Measurements from ENCODE around the gene KRT14. TPM values are rescaled to one million over a fixed set of nuclear protein-coding genes. Genes with fewer than 3 reads are reported as not detected.
"Not testable (repeated sequence)": the region's sequence is repeated elsewhere in the genome, so short reads cannot be mapped to it uniquely, and the experiment has no call there.

The KRT14 gene
- under 1 TPM; 0.25 to 0.40 TPM for total RNA-seq
- long read RNA-seq = 0 reads

GRCh38 chr17:41586863-41587495 is at the start of gene KRT14:
Gene KRT14, minus strand, starts transcription at chr17:41586895. Its CDS starts 61 bp downstream, at chr17:41586834.
- intact Hi-C loops (cut with DNase I, micrococcal nuclease) = no loop called here

GRCh38 chr17:41635121-41636097 is 48.7 kb upstream of the KRT14 start:
- DNase-seq = peak in 1 of 2 donors; percentile 28
- peak; percentile 43 for ATAC-seq
- intact Hi-C loops (cut with DNase I, micrococcal nuclease) = no loop called here

More at GRCh38 chr17:41586863-41587495, at the start of gene KRT14:
- no peak for DNase-seq
- ATAC-seq = no peak

- no peak for ATAC-seq
- intact Hi-C loops (cut with DNase I, micrococcal nuclease) = no loop called here
- no peak for DNase-seq
Observed at GRCh38 chr17:41634639-41635038, 47.9 kb upstream of the KRT14 start.

- ATAC-seq (no peak), DNase-seq (no peak)
- intact Hi-C loops (cut with DNase I, micrococcal nuclease) = no loop called here
Observed at GRCh38 chr17:41633556-41634199, 47.0 kb upstream of the KRT14 start.

GRCh38 chr17:41632482-41633105 is 45.9 kb upstream of the KRT14 start:
- ATAC-seq = no peak
- intact Hi-C loops (cut with DNase I, micrococcal nuclease) = no loop called here
- no peak for DNase-seq

- DNase-seq = no peak
- ATAC-seq = no peak
- intact Hi-C loops (cut with DNase I, micrococcal nuclease) = no loop called here
Observed at GRCh38 chr17:41631898-41632285, 45.2 kb upstream of the KRT14 start.

- intact Hi-C loops (cut with DNase I, micrococcal nuclease) = no loop called here
- no peak for DNase-seq
- peak; percentile 45 for ATAC-seq
Observed at GRCh38 chr17:41631025-41631897, 44.6 kb upstream of the KRT14 start.

- intact Hi-C loops (cut with DNase I, micrococcal nuclease) = no loop called here
- ATAC-seq = no peak
- no peak for DNase-seq
Observed at GRCh38 chr17:41629826-41630670, 43.4 kb upstream of the KRT14 start.

GRCh38 chr17:41629316-41629715 is 42.6 kb upstream of the KRT14 start:
- DNase-seq = no peak
- intact Hi-C loops (cut with DNase I, micrococcal nuclease) = no loop called here
- ATAC-seq = no peak

- intact Hi-C loops (cut with DNase I, micrococcal nuclease); ATAC-seq; DNase-seq: not testable (repeated sequence)
Observed at GRCh38 chr17:41628621-41629255, 42.0 kb upstream of the KRT14 start.

- intact Hi-C loops (cut with DNase I, micrococcal nuclease); DNase-seq; ATAC-seq: not testable (repeated sequence)
Observed at GRCh38 chr17:41628073-41628370, 41.3 kb upstream of the KRT14 start.

GRCh38 chr17:41627316-41628072 is 40.8 kb upstream of the KRT14 start:
- DNase-seq = no peak
- intact Hi-C loops (cut with DNase I, micrococcal nuclease) = no loop called here
- ATAC-seq = no peak

GRCh38 chr17:41626914-41627295 is 40.2 kb upstream of the KRT14 start:
- intact Hi-C loops (cut with DNase I, micrococcal nuclease); ATAC-seq; DNase-seq: not testable (repeated sequence)

GRCh38 chr17:41626028-41626913 is 39.6 kb upstream of the KRT14 start:
- intact Hi-C loops (cut with DNase I, micrococcal nuclease); ATAC-seq; DNase-seq: not testable (repeated sequence)

- DNase-seq (no peak), ATAC-seq (no peak)
- intact Hi-C loops (cut with DNase I, micrococcal nuclease) = no loop called here
Observed at GRCh38 chr17:41625602-41626001, 38.9 kb upstream of the KRT14 start.

Measured in left colon (tissue), 2 donors.